Measurements from ENCODE around the gene BTBD9.

DNA sequence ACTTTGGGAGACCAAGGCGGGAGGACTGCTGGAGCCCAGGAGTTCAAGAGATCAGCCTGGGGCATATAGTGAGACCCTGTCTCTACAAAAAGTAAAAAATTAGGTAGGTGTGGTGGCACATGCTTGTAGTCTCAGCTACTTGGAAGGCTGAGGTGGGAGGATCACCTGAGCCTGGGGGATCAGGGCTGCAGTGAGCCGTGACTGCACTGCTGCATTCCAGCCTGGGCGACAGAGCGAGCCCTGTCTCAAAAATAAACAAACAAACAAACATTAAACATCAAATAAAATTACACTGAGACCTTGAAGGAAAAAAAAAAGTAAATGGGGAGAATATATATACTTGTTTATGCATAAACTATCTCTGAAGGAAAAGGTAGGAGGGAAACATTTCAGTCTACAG is 432.4 kb downstream of the BTBD9 start:
- TF ChIP-seq CTCF (IDR thresholded peaks at IDR 0.05) (no peak), EZH2 (IDR thresholded peaks at IDR 0.05; ENCODE audit: borderline replicate concordance, insufficient read depth, low read depth, low read length, poor library complexity, severe bottlenecking) (no peak)

All from B cell (primary cell).